Activated naive CD4-positive, alpha-beta T cell treated with anti-CD3 and anti-CD28 coated beads, Interleukin-2, amount 50 U/mL, for 16 hours (primary cell): ENCODE results near the gene SYS1.

Experiments
- DNase-seq: peaks from one replicate; pipeline ENCODE4 v3.0.0-alpha.2; 2020

SYS1 gene

GRCh38 chr20:45392733-45393132 lies 29.8 kb downstream of the SYS1 start:
- DNase-seq: no peak

- DNase-seq: no peak
Measured at GRCh38 chr20:45394221-45395113, 31.5 kb downstream of the SYS1 start.

GRCh38 chr20:45395114-45395415 lies 32.1 kb downstream of the SYS1 start:
- DNase-seq: no peak

GRCh38 chr20:45399018-45399417 lies 36.1 kb downstream of the SYS1 start:
- no peak for DNase-seq

- DNase-seq: no peak
Measured at GRCh38 chr20:45400346-45401031, 37.5 kb downstream of the SYS1 start.

GRCh38 chr20:45402946-45403345 lies 40.0 kb downstream of the SYS1 start:
- no peak for DNase-seq

GRCh38 chr20:45404438-45404837 lies 41.5 kb downstream of the SYS1 start:
- no peak for DNase-seq

GRCh38 chr20:45405571-45406259 lies 42.8 kb downstream of the SYS1 start:
- no peak for DNase-seq

- peak; percentile 55 for DNase-seq
Measured at GRCh38 chr20:45406260-45407066, 43.5 kb downstream of the SYS1 start.

- no peak for DNase-seq
Measured at GRCh38 chr20:45407067-45407745, 44.2 kb downstream of the SYS1 start.

- no peak for DNase-seq
Measured at GRCh38 chr20:45407783-45408645, 45.1 kb downstream of the SYS1 start, which contains the start of gene DBNDD2. TSS of gene DBNDD2 (plus strand) at chr20:45408289. CDS start at chr20:45408468, 179 bp downstream.

GRCh38 chr20:45408646-45409213 lies 45.8 kb downstream of the SYS1 start:
- DNase-seq: no peak

GRCh38 chr20:45409521-45410272 lies 46.7 kb downstream of the SYS1 start:
- DNase-seq: no peak

- no peak for DNase-seq
Measured at GRCh38 chr20:45410887-45411286, 47.9 kb downstream of the SYS1 start.

- no peak for DNase-seq
Measured at GRCh38 chr20:45412653-45413052, 49.7 kb downstream of the SYS1 start.

GRCh38 chr20:45413479-45413878 lies 50.5 kb downstream of the SYS1 start:
- no peak for DNase-seq

GRCh38 chr20:45415822-45416637 lies 53.1 kb downstream of the SYS1 start, which contains the start of gene PIGT:
TSS of gene PIGT (plus strand) at chr20:45416141. CDS start at chr20:45416157, 16 bp downstream.
- DNase-seq: peak; percentile 87

- DNase-seq: no peak
Measured at GRCh38 chr20:45416917-45417316, 54.0 kb downstream of the SYS1 start.
